Gastrocnemius medialis (tissue), 4 donors: ENCODE results near the gene GDF9.

ENCODE experiments used
- CTCF ChIP-seq, 5 experiments: fragments of 450-650 bp in 3 of 5; fragments of 200-600 bp in 2 of 5; sonication (generic) in 2 of 5; IDR thresholded peaks in 4 of 5; conservative IDR thresholded peaks in 1 of 5; 1 replicate in 4 of 5; 2 replicates in 1 of 5; pipeline ENCODE4 v1.5.1; 2016 to 2019; ENCODE audit warnings: antibody characterized with exemption in 5 of 5, mild to moderate bottlenecking in 3 of 5, moderate library complexity in 3 of 5
- POLR2A ChIP-seq, 2 donors: fragments of 450-650 bp; IDR thresholded peaks; one replicate each; pipeline ENCODE4 v1.6.1; 2017; ENCODE audit warnings: antibody characterized with exemption in 2 of 2, mild to moderate bottlenecking in 2 of 2, moderate library complexity in 2 of 2

- TF ChIP-seq POLR2A (IDR thresholded peaks at IDR 0.05) = no peak
- TF ChIP-seq CTCF (IDR thresholded peaks at IDR 0.05 in 4 of 5, conservative IDR thresholded peaks at IDR 0.05 in 1 of 5) = no peak
Measured at GRCh38 chr5:132877466-132877865, 11.2 kb upstream of the GDF9 start.
